DMS153 (cell line): ENCODE data around the gene PHOX2A.

Experiments used
- DNase-seq: peaks from one replicate; lab custom pipeline; 2025; lab: John Stamatoyannopoulos, UW

Gene PHOX2A

GRCh38 chr11:72233773-72234513 is 10.0 kb downstream of the PHOX2A start:
- DNase-seq, result no peak

DNA sequence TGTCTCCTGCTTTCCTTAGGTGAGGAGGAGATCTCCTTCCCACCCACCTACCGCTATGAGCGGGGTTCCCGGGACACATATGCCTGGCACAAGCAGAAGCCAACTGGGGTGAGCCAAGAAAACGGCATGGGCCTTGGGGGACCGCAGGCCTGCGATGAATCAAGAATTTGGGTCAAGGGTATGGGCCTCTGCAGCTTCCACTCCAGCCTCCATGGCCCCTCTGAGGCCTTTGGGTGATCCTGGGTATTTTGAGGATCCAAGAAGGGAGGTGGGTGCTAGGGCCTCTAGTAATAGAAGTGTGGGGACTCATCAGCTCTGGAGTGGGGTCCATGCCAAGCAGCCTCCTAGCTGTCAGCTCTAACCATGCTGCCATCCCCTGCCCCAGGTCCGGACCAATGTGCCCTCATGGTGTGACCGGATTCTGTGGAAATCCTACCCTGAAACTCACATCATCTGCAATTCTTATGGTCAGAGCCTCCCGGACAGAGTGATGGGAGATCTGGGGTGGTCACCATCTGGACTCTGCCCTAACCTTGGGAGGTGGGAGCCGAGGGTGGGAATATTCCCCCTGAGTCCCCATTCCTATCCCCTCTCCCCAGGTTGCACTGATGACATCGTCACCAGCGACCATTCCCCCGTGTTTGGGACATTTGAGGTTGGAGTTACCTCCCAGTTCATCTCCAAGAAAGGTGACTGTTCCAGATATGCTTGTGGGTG is 10.8 kb downstream of the PHOX2A start:
- DNase-seq, result no peak

- no peak for DNase-seq
Observed at GRCh38 chr11:72232260-72233055, 11.5 kb downstream of the PHOX2A start.

GRCh38 chr11:72231396-72232259 is 12.3 kb downstream of the PHOX2A start:
- DNase-seq, result no peak

DNA sequence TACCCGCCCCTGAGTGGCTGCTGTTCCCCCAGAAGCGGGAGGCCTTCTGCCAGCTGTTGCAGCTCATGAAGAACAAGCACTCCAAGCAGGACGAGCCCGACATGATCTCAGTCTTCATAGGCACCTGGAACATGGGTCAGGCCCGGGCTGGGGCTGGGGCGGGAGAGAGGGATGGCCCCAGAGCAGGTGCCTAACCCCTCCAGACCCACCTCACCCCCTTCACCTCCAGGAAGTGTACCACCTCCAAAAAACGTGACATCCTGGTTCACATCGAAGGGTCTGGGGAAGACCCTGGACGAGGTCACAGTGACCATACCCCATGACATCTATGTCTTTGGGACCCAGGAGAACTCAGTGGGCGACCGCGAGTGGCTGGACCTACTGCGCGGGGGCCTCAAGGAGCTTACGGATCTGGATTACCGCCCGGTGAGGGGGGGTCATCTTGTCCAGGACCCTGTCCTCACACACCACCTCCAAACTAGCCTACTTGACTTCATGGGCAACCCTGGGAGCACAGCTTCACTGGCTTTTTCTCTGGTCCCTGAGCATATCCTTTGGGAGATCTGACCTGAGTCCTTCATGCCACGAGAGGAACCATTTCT is 13.1 kb downstream of the PHOX2A start:
- no peak for DNase-seq

DNA sequence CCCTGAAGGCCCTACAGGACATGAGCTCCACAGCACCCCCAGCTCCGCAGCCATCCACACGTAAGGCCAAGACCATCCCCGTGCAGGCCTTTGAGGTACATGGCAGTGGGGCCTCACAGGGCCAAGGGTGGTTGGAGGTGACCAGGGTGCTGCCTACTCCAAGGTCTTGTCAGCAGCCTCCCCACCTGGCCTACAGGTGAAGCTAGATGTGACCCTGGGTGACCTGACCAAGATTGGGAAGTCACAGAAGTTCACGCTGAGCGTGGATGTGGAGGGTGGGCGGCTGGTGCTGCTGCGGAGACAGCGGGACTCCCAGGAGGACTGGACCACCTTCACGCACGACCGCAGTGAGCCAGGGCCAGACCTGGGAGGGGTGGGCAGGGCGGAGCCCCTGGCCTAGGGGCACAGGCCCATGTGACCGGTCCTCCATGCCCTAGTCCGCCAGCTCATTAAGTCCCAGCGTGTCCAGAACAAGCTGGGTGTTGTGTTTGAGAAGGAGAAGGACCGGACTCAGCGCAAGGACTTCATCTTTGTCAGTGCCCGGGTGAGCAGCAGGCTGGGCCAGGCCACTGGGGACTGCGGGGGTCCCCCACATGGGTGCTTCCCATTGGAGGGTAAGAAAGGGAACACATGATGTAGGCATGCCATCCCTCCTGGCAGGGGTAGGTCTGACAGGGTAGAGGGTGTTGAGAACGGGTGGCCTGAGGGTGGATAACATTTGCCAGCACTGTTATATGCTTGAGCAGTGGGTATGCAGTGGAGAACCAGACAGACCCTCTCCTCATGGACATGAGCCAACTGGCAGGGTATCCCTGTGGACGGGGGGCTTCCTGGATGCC is 13.8 kb downstream of the PHOX2A start:
- DNase-seq, result no peak

- no peak for DNase-seq
Observed at GRCh38 chr11:72229336-72229924, 14.5 kb downstream of the PHOX2A start.

- no peak for DNase-seq
Observed at GRCh38 chr11:72228844-72229231, 15.1 kb downstream of the PHOX2A start.

DNA sequence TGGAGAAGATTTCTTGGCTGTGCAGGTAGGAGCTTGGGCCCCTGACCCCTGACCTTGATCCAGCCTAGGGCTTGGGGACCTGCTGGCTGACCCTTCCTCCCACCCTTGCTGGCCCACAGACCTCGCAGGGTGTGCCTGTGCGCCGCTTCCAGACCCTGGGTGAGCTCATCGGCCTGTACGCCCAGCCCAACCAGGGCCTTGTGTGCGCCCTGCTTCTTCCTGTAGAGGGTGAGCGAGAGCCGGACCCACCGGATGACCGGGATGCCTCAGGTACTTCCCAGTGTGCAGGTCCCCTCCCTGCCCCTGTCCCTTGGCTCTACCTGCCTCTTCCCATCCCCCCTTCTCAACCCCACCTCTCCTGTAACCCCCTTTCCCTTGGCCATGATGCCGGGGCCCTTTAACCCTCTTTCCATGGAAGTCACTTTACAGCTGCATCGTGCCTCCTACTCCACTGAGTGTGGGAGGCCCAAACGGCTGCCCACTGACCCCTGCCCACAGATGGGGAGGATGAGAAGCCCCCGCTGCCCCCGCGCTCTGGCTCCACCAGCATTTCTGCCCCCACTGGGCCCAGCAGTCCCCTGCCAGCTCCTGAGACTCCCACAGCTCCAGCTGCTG is 15.6 kb downstream of the PHOX2A start:
- DNase-seq, result peak; percentile 17

GRCh38 chr11:72227316-72228228 is 16.4 kb downstream of the PHOX2A start:
- peak; percentile 91 for DNase-seq

DNA sequence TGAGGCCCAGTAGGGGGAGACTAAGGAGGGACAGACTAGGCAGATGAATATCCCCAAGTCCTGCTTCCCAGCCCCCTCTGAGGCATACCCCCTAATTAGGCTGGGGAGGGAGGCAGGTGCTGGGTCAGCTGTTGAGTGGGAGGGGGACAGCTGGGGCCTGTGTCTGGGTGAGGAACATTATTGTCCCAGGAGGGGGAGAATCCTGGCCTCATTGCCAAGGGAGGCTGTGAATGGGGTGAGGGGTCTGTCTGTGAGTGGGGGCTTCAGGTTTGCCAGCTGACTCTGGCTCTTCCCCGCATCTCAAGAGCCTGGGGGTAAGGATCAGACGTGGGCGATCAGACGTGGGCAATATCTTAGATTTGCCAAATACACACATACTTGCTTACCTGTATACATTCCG is 17.3 kb downstream of the PHOX2A start:
- DNase-seq, result no peak

DNA sequence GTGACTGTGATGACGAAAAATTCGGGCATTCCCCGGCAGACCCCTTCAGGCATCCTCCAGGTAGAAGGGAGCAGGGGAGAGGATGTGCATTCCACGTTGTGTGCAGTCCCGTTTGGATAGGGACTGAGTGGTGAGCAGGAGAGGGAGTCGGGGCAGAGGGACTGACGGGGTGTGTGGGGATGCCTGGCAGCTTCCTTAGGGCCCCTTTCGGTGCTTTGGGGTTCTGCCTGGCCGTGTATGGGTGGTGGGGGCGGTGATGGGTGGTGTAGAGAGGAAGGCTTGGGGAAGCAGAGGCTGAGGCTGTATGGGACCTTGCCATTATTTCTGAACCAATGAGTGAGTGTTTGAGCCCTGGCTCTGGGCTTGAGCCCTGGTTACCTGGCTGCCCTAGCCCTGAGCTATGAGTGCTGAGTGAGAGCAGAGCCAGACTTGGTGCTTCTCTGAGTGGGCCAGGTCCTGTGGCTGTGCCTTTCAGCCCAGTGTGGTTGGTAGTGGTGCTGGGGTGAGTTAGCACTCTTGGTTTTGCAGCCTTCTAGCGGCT is 18.5 kb downstream of the PHOX2A start:
- no peak for DNase-seq

DNA sequence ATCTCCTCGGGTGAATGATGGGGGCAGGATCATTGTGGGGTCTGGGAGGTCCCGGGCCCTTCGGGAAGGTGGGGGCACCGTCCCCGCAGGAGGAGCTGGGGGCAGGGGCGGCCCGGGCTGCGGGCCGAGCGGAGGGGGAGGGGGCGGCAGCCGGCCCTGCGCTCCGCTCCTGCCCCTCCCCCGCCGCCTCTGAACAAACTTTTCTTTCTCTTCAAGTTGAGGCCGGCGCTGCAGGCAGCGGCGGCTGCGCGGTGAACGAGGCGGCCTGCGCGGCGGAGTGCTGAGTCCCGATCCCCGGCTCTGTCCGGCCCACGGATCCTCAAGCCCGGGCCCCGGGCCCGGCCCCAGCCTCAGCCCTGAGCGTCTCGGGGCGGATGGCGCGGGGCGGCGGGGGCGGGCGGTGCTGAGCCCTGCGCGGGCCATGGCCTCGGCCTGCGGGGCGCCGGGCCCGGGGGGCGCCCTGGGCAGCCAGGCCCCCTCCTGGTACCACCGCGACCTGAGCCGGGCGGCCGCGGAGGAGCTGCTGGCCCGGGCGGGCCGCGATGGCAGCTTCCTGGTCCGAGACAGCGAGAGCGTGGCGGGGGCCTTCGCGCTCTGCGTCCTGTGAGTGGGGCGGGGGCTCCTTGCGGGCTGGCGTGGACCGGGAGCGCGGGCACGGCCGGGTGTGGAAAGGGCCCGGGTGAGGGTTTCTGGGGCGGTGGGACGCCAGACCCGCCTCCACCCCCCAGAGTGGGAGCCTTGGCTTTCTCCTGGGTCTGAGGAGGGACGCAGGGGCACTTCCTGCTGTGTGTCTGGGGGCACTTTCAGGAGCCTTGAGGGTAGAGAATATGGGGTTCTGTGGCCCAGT is 19.2 kb downstream of the PHOX2A start, which contains the start of gene INPPL1:
Gene INPPL1 (plus strand): TSS at position 204 of the 847 bp plus-strand sequence. CDS start 218 bp downstream, at position 422.
- DNase-seq, result no peak

DNA sequence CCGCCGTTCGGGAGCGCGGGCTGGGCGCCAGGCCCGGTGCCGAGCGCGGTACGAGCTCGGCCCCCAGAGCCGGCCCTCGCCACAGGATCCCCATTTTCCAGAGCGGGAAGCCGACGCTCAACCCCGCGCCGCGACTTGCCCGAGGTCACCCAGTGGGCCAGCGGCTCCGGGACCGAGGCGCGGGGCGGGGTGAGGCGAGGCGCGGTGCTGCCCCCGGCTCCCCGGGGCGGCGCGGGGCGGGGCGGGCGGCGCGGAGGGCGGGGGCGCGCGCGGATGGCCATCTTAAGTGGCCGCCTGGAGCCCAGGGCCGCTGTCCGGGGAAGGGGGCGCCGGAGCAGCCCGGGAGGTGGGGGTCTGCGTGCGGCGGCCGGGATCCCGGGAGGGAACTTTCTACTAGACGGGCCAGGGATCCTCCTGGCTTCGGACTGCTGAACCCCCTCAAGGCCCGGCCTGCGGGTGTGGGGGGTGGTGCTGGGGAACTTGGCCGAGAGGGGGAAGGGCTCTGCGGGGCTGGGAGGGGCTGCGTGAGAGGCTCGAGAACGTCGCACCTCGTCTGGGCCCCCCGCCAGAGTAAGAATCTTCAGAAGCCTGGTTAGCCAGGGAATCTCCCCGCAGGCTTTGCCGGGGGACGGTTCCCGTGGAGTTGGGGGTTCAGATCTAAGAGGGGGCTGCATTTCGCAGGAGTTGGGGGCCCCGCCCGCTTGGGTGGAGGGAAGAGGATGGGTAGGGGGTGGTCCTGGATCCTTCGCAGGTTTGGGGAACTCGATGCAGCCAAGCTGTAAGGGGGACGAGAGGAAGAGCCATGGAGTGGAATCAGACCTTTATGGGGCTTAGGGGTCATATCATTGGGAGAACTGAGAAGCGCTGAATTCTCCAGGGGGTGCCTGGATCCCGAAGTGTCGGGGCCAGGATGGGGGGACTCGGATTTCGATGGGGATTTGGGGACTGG is 20.1 kb downstream of the PHOX2A start:
- DNase-seq, result no peak

DNA sequence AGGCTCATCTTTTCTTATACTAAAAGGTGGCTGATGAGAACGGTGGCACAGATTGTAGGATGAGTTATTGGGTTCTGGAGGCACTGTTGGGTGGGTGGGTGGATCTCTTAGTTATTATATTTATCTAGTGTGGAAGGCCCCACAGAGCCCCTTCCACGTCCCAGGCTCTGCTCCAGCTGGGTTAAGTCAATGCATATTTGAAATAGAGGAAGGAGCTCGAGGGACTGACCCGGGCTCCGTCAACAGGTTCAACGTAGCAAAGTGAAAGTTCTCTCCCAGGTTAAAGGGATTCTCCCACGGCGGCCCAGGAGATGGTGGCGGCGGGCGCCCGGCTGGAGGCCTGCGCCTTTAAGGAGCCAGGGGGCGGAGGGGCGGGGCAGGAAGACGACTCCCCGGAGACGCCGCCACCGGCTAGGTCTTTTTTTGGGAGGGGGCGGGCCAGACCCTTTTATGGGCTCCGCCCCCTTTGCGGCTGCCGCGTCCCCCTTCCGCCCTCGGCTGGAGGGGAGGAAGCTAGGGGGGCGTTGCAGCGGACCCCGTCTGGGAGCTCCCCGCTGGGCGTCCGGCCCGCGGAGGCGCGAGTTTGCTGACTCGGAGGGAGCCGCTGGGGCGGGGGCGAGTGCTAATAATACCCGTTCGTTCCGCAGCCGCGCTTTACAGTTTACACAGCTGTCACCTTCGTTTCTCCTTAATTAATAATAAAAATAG is 20.9 kb downstream of the PHOX2A start:
- peak; percentile 93 for DNase-seq
